B cell (primary cell): Measurements from ENCODE around the gene B3GLCT.

ENCODE experiments used
- EZH2 ChIP-seq: IDR thresholded peaks from 2 replicates; pipeline ENCODE4 v1.6.1; 2012; ENCODE audit warnings: borderline replicate concordance, low read depth, mild to moderate bottlenecking, moderate library complexity, low read length; ENCODE audit not compliant: insufficient read depth, poor library complexity, severe bottlenecking
- TF ChIP-seq, protein P1 (sequence below): fragments of 200-600 bp; IDR thresholded peaks from one replicate; pipeline ENCODE4 v1.8.0; 2022; ENCODE audit warnings: antibody characterized with exemption, mild to moderate bottlenecking

DNA sequence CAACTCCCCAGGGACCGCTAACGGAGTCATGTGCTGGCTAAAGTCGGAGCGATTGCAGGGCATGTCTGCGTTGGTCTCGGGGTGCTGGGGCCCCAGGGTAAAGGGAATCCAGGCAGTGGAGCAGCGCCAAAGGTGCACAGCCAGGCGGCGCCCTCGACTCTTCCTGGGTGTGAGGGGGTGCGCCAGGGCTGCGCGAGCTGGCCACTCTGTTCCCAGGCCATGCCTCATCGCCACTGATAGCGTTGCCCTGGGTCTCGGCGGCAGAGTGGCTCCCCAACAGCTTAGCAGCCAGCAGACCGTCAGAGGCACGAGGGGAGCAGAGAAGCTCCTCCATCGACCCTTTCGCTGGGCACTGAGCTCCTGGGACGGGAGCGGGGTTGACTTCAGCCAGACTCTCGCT lies 152.7 kb downstream of the B3GLCT start:
- TF ChIP-seq, protein P1, sequence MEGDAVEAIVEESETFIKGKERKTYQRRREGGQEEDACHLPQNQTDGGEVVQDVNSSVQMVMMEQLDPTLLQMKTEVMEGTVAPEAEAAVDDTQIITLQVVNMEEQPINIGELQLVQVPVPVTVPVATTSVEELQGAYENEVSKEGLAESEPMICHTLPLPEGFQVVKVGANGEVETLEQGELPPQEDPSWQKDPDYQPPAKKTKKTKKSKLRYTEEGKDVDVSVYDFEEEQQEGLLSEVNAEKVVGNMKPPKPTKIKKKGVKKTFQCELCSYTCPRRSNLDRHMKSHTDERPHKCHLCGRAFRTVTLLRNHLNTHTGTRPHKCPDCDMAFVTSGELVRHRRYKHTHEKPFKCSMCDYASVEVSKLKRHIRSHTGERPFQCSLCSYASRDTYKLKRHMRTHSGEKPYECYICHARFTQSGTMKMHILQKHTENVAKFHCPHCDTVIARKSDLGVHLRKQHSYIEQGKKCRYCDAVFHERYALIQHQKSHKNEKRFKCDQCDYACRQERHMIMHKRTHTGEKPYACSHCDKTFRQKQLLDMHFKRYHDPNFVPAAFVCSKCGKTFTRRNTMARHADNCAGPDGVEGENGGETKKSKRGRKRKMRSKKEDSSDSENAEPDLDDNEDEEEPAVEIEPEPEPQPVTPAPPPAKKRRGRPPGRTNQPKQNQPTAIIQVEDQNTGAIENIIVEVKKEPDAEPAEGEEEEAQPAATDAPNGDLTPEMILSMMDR: no peak
- TF ChIP-seq EZH2: no peak
